ENCODE data around the gene ERBB4.

Gene ERBB4

GRCh38 chr2:212364112-212364985 lies 174.3 kb downstream of the ERBB4 start:
- peak in 1 of 51 donors; percentile 76 for DNase-seq

- no peak for DNase-seq
Measured at GRCh38 chr2:212361174-212361756, 177.3 kb downstream of the ERBB4 start.

GRCh38 chr2:212360068-212360460 lies 178.5 kb downstream of the ERBB4 start:
- peak in 2 of 51 donors; percentile 42 to 57 for DNase-seq

DNA sequence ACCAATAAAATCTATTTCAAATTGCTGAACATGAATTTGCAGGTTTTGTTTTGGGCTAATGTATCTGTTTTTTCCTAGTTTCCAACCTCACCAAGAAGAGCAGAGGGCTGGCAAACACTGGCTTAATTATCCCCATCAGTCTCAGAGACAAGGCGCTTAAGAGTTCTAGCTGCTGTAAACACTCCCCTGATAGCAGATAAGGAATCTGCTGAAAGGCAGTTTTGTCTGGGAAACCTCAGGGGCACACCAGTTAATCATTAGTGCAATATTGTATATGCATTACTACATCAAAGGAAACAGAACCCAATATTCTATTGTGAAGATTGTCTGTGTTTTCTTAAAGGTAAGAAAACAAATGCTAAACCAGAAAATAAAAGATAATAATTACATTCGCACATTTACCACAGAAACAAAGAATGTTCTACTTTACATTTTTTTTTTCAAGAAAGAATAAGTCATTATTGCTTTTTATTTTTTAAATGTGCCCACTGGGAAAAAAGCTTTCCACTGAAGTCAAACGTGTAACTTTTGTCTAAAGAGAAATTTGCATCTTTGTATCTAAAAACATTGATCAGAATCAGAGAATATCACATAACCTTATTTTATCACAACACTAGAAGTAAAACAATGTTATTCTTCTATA lies 179.1 kb downstream of the ERBB4 start:
- DNase-seq, result peak in 4 of 51 donors; percentile 8 to 37 (median 24)

DNA sequence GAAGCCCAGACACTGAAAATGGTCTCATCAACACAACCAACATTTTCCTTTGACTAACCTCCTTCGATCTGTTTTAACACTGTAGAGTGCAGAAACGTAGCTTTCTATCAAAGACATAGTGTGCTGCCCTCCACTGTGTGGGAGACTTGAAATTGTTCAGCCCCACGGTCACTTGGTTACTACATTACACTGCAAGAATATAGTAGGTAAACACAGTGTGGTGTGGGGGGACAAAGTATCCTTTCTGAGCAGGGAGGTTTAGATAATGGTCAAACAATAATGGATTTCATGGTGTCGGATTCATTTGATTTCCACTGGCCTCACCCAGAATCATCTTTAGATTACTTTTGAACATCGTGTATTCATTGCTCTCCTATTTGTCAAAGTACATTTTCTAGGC lies 181.0 kb downstream of the ERBB4 start:
- peak in 8 of 51 donors; percentile 1 to 58 (median 15) for DNase-seq

DNA sequence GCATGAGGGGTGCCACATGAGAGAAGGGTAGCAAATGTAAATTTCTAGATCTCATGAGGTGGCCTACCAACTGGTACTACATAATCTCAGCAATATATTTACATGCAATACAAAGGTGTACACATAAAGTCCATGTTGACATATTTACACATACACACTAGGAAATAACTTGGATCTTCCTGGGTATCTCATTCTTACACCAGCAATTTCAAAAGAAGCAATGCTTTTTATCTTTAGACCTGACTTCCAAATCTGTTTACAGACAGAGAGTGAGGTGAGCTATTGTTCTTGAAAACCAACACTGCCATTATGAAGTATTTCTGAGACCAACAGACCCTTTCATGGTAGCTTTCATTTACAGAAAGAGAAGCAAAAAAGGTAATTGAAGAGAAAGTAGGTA lies 184.2 kb downstream of the ERBB4 start:
- no peak for DNase-seq

GRCh38 chr2:212348501-212348900 lies 190.1 kb downstream of the ERBB4 start:
- DNase-seq, result no peak

- DNase-seq, result no peak
Measured at GRCh38 chr2:212346865-212347264, 191.7 kb downstream of the ERBB4 start.

GRCh38 chr2:212345966-212346365 lies 192.6 kb downstream of the ERBB4 start:
- DNase-seq, result no peak

- DNase-seq, result no peak
Measured at GRCh38 chr2:212344131-212344530, 194.5 kb downstream of the ERBB4 start.

DNA sequence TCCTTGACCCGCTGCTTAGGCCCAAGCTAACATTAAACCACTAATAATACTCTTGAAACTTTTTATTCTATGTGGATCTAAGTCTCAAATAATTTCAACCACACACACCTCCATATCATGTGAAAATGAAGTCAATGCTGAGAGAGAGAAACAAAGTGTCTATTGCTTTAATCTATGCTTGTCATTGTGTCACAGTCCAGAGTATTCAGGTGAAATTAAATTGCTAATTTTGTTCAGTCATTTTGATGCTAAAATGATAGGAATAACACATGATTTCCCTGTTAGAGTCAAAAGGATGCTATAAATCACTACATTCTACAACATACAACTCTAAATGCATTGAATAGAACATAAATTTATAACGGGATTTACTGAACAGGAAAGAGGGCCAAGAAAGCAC lies 195.4 kb downstream of the ERBB4 start:
- no peak for DNase-seq

DNA sequence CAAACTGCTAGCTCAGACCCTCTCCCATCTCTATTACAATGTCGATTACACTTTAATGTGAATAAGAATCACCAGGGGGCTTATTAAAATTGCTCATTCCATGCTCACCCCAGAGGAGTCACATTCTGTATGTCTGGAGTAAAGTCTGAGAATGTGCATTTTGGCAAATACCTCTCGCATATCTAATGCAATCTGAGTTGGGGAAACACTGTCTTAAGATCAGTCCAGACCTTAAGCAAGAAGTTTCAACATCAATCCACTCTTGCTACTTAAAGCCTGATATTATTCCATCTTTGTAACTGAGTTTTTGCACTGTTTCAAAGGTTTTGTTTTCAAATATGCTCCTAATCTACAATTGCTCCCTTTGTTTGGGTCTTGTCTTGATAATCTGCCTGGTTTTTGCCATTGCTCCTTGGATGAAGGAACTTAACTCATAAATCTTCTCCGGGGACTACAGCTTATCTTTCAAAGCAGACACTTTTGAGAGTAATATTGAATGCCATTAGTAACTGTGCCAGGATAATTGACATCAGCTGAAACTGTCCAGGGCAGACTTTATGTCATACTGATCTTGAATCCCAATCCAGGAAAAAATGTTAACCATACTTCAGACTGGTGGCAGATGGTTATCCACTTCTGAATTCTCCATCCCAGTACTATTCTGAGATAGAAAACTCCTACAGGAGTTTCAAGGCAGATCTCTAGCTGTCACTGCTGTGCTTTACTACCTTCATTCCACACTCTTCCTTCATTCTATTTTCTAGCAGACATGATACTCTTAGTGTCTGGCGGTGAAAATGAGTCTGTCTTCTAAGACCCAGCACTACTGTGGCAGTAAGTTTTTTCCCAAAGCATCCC lies 200.9 kb downstream of the ERBB4 start:
- DNase-seq, result no peak

DNA sequence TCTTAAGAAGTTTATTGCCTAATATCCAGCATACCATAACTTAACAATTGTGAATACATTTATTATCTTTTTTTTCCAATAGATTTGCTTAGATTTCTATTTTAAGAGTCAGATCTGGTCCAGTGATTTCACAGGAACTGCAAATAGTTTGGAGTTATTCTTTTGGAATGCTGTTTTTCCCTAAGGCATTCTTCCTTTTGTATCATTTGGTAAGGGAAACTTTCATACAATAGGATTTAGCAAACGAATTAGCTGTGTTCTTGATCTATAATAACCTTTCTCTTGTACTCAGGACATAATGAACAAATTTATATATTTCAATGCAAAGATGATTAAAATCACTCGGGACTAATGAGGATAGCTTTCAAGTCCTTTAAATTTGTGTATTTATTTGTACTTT lies 201.6 kb downstream of the ERBB4 start:
- no peak for DNase-seq

- DNase-seq, result peak in 31 of 51 donors; percentile 0 to 50 (median 13)
Measured at GRCh38 chr2:212330263-212330662, 208.3 kb downstream of the ERBB4 start.

GRCh38 chr2:212328712-212329496 lies 209.7 kb downstream of the ERBB4 start:
- DNase-seq, result no peak

DNA sequence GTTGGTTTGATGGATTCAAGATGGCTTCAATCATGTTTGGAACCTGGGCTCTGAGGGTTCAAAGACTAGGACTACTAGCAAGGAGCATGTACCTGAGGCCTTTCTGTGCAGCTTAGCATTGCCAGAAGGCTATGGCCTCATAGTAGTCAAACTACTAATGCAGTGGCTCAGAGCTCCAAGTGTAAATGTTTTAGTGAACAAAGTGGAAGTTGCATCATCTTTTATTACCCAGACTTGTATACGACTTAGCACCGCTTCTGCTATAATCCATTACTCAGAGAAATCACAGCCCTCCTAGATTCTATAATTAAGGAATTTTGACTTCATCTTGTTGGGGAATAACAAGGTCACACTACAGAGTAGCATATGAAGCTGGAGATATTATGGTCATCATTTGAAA lies 210.5 kb downstream of the ERBB4 start:
- no peak for DNase-seq

GRCh38 chr2:212327171-212327809 lies 211.3 kb downstream of the ERBB4 start:
- DNase-seq, result no peak

DNA sequence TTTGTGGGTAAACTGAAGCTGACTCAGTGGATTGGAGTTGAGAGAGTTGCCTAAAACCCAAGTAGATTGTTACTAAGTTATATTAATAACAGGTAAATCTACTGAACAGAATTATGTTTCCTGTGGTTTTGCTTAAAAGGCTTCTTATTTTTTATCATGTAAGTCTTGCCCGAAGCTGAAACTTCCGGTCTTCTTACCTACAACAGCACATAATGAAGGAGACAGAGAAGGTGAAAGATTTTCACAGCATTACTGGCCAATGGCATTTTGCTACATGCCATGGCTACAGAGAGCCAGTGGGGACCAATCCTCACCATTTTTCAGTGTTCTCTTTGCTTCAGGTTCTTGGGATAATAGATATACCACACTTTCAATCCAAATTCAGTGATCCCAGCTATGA lies 220.0 kb downstream of the ERBB4 start:
- DNase-seq, result no peak

DNA sequence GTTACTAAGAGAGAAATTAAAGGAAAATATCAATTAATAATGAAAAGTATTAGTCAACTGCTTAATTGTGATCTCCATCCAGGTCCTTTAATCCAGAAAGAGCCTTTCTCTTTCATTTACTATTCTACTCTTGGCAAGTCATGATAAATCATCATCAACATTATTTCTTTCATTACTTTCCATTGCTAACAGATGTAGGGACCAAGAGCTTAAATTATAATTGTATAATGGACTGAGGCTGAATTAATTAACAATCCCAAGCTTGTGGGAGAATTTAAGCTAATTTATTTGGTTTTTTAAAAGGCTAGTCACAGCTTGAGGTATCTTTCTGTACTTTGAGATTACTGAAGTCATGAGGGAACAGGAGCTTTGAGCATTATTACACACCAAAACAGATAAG lies 223.9 kb downstream of the ERBB4 start:
- DNase-seq, result no peak

- DNase-seq, result no peak
Measured at GRCh38 chr2:212311807-212312404, 226.7 kb downstream of the ERBB4 start.
